ENCODE measurements around the gene BAAT. TPM values are rescaled to one million over a fixed set of nuclear protein-coding genes. Genes with fewer than 3 reads are reported as not detected.

Gene BAAT
- total RNA-seq, 4 donors from 2014 or later: not detected

DNA sequence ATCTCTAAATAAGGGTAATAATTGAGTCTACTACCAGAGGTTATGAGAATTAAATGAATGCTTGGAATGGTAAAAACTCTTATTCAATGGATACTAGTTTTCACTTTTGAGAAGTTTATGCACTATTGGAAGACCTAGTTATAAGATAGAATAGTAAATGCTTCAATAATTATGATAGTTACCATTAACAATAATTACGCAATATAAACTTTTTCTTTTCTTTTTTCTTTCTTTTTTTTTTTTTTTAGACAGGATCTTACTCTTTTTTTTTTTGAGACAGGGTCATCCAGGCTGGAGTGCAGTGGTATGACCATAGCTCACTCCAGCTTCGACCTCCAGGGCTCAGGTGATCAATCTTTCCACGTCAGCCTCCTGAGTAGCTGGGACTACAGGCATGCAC is 44.1 kb upstream of the BAAT start:
- intact Hi-C loops (cut with DNase I): no loop called here
- 74 to 78% methylated on average over 3 of the region's 3 CpGs for WGBS, 2 donors
- Histone ChIP-seq H3K4me1 (no peaks in the 10 kb centered on the region), H3K27me3 (no peaks in the 10 kb centered on the region), H3K9me3 (no peaks in the 10 kb centered on the region), H3K36me3 (no peaks in the 10 kb centered on the region), H3K4me3 (replicated peaks in 1 of 3) (no peak overlapping the region), H3K27ac (no peak overlapping the region)
- no peak for DNase-seq
- TF ChIP-seq POLR2A (IDR thresholded peaks at IDR 0.05): no peak
- TF ChIP-seq, protein P1, sequence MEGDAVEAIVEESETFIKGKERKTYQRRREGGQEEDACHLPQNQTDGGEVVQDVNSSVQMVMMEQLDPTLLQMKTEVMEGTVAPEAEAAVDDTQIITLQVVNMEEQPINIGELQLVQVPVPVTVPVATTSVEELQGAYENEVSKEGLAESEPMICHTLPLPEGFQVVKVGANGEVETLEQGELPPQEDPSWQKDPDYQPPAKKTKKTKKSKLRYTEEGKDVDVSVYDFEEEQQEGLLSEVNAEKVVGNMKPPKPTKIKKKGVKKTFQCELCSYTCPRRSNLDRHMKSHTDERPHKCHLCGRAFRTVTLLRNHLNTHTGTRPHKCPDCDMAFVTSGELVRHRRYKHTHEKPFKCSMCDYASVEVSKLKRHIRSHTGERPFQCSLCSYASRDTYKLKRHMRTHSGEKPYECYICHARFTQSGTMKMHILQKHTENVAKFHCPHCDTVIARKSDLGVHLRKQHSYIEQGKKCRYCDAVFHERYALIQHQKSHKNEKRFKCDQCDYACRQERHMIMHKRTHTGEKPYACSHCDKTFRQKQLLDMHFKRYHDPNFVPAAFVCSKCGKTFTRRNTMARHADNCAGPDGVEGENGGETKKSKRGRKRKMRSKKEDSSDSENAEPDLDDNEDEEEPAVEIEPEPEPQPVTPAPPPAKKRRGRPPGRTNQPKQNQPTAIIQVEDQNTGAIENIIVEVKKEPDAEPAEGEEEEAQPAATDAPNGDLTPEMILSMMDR (IDR thresholded peaks at IDR 0.05): no peak

- H3K27me3 ChIP-seq: no peaks in the 10 kb centered on the region
- no peak overlapping the region for H3K27ac ChIP-seq
- no peaks in the 10 kb centered on the region for H3K9me3 ChIP-seq
- no peaks in the 10 kb centered on the region for H3K36me3 ChIP-seq
- no peak overlapping the region for H3K4me3 ChIP-seq (replicated peaks in 1 of 3)
- intact Hi-C loops (cut with DNase I): no loop called here
- WGBS, 2 donors: 87 to 91% methylated on average over 3 of the region's 3 CpGs
- no peaks in the 10 kb centered on the region for H3K4me1 ChIP-seq
- TF ChIP-seq, protein P1 (IDR thresholded peaks at IDR 0.05): no peak
- no peak for TF ChIP-seq POLR2A (IDR thresholded peaks at IDR 0.05)
- no peak for DNase-seq
Measured at GRCh38 chr9:101427957-101428655, 43.3 kb upstream of the BAAT start.

DNA sequence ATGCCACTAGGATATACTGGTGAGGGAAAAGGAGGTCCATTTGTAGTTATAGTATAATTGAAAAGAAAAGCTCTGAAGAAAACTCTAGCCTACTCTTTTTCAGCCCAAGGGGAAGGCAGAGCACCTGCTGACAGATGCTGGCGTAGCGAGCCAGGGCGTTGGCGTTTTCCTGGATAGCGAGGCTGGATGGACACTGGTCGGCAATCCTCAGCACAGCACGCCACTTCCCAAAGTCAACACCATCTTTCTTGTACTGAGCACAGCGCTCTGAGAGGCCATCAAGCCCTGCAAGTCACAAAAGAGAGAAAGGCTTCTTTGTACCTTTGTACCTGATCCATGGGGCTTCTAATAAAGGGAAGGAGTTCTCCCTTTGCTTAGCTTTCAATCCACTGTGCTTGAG is 42.6 kb upstream of the BAAT start:
- H3K4me3 ChIP-seq (replicated peaks in 1 of 3): no peak overlapping the region
- no peak overlapping the region for H3K27ac ChIP-seq
- no peaks in the 10 kb centered on the region for H3K4me1 ChIP-seq
- no peak for DNase-seq
- H3K9me3 ChIP-seq: no peaks in the 10 kb centered on the region
- TF ChIP-seq, protein P1 (IDR thresholded peaks at IDR 0.05): no peak
- no peak for TF ChIP-seq POLR2A (IDR thresholded peaks at IDR 0.05)
- H3K36me3 ChIP-seq: no peaks in the 10 kb centered on the region
- intact Hi-C loops (cut with DNase I): no loop called here
- 89 to 90% methylated on average over 8 of the region's 8 CpGs for WGBS, 2 donors
- no peaks in the 10 kb centered on the region for H3K27me3 ChIP-seq

GRCh38 chr9:101421653-101422065 is 36.9 kb upstream of the BAAT start:
- TF ChIP-seq, protein P1 (IDR thresholded peaks at IDR 0.05): no peak
- TF ChIP-seq POLR2A (IDR thresholded peaks at IDR 0.05): no peak
- no peak overlapping the region for H3K27ac ChIP-seq
- H3K4me3 ChIP-seq (replicated peaks in 1 of 3): no peak overlapping the region
- no peaks in the 10 kb centered on the region for H3K27me3 ChIP-seq
- DNase-seq: no peak
- intact Hi-C loops (cut with DNase I): no loop called here
- no peaks in the 10 kb centered on the region for H3K36me3 ChIP-seq
- no peaks in the 10 kb centered on the region for H3K9me3 ChIP-seq
- H3K4me1 ChIP-seq: no peaks in the 10 kb centered on the region
- 75 to 83% methylated on average over 5 of the region's 5 CpGs for WGBS, 2 donors

- 80 to 83% methylated on average over 2 of the region's 2 CpGs for WGBS, 2 donors
- no peaks in the 10 kb centered on the region for H3K9me3 ChIP-seq
- no peaks in the 10 kb centered on the region for H3K27me3 ChIP-seq
- H3K36me3 ChIP-seq: no peaks in the 10 kb centered on the region
- H3K4me3 ChIP-seq (replicated peaks in 1 of 3): no peak overlapping the region
- DNase-seq: no peak
- no peak overlapping the region for H3K27ac ChIP-seq
- intact Hi-C loops (cut with DNase I): no loop called here
- no peaks in the 10 kb centered on the region for H3K4me1 ChIP-seq
- TF ChIP-seq, protein P1 (IDR thresholded peaks at IDR 0.05): no peak
- no peak for TF ChIP-seq POLR2A (IDR thresholded peaks at IDR 0.05)
Measured at GRCh38 chr9:101419863-101420262, 35.1 kb upstream of the BAAT start.

Measured in thyroid gland (tissue), 4 donors.